NT2/D1 (cell line): ENCODE measurements around the gene ETS1.

ENCODE experiments used
- DNase-seq: peaks from one replicate; pipeline ENCODE4 v3.0.0-alpha.2; 2011; ENCODE audit warnings: low read depth, low spot score
- H3K27me3 ChIP-seq: 2 replicates; pipeline ENCODE4 v1.6.0; 2011; ENCODE audit warnings: mild to moderate bottlenecking; ENCODE audit not compliant: insufficient read length, insufficient read depth
- H3K36me3 ChIP-seq: 2 replicates; pipeline ENCODE4 v1.6.1; 2011; ENCODE audit warnings: mild to moderate bottlenecking, low read length, mixed read lengths; ENCODE audit not compliant: insufficient read depth, insufficient read length
- H3K4me1 ChIP-seq: 2 replicates; pipeline ENCODE4 v1.5.1; 2011; ENCODE audit not compliant: insufficient read depth, insufficient read length
- H3K4me3 ChIP-seq: 2 replicates; pipeline ENCODE4 v1.5.1; 2011; ENCODE audit warnings: low read depth; ENCODE audit not compliant: insufficient read length
- H3K9ac ChIP-seq: 2 replicates; pipeline ENCODE4 v1.6.0; 2011; ENCODE audit warnings: low read depth; ENCODE audit not compliant: insufficient read length
- H3K9me3 ChIP-seq: 2 replicates; pipeline ENCODE4 v1.5.1; 2011; ENCODE audit warnings: mild to moderate bottlenecking, low read length; ENCODE audit not compliant: insufficient read depth
- SUZ12 ChIP-seq: IDR thresholded peaks from 2 replicates; pipeline ENCODE4 v1.6.1; 2011; ENCODE audit not compliant: insufficient read length, insufficient read depth; ENCODE audit errors: extremely low read depth
- YY1 ChIP-seq: IDR thresholded peaks from 2 replicates; pipeline ENCODE4 v1.6.1; 2011; ENCODE audit not compliant: insufficient read length, insufficient read depth
- ZNF274 ChIP-seq: IDR thresholded peaks from 2 replicates; pipeline ENCODE4 v1.6.1; 2011; ENCODE audit warnings: mild to moderate bottlenecking, low read depth, low read length

The ETS1 gene

GRCh38 chr11:128463371-128463829 lies 124.0 kb downstream of the ETS1 start:
- Histone ChIP-seq H3K4me1 (no peaks in the 10 kb centered on the region), H3K27me3 (no peaks in the 10 kb centered on the region), H3K36me3 (peaks cover 44% of the 10 kb centered on the region), H3K9me3 (no peaks in the 10 kb centered on the region), H3K4me3 (no peak overlapping the region), H3K9ac (no peak overlapping the region)
- no peak for DNase-seq
- TF ChIP-seq SUZ12 (no peak), YY1 (no peak), ZNF274 (no peak)

- Histone ChIP-seq H3K27me3 (no peaks in the 10 kb centered on the region), H3K36me3 (peaks cover 49% of the 10 kb centered on the region)
These were observed 124.4 kb downstream of the ETS1 start for GRCh38 chr11:128462922-128463321.

GRCh38 chr11:128462189-128462588 lies 125.2 kb downstream of the ETS1 start:
- H3K9ac ChIP-seq, result no peak overlapping the region
- H3K4me3 ChIP-seq, result no peak overlapping the region
- H3K4me1 ChIP-seq, result no peaks in the 10 kb centered on the region
- no peak for TF ChIP-seq YY1
- no peaks in the 10 kb centered on the region for H3K27me3 ChIP-seq
- peaks cover 55% of the 10 kb centered on the region for H3K36me3 ChIP-seq
- H3K9me3 ChIP-seq, result no peaks in the 10 kb centered on the region
- no peak for DNase-seq

More at GRCh38 chr11:128462922-128463321, 124.4 kb downstream of the ETS1 start:
- Histone ChIP-seq H3K4me1 (no peaks in the 10 kb centered on the region), H3K4me3 (no peak overlapping the region), H3K9ac (no peak overlapping the region), H3K9me3 (no peaks in the 10 kb centered on the region)
- no peak for DNase-seq
- TF ChIP-seq SUZ12, result no peak

DNA sequence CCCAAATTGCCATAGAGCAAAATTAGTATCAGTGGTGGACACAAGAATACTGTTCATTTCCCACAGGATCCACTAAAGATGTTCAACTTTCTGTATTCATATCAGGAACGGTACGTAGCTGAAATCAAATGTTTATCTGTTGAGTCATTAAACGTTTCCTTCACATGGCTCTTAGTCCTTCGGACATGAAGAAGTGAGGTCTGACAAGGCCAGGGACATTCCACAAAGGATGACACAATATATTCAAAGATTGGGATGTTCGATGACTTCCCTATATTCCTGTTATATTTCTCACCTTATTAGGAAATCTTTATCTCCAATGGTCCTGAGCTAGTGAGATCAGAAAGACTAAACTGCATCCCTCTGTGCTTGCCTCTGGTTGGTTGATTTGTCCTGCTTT lies 129.0 kb downstream of the ETS1 start:
- no peak for DNase-seq
- no peaks in the 10 kb centered on the region for H3K27me3 ChIP-seq
- no peaks in the 10 kb centered on the region for H3K9me3 ChIP-seq
- TF ChIP-seq ZNF274, result no peak
- TF ChIP-seq YY1, result no peak
- no peak for TF ChIP-seq SUZ12
- no peak overlapping the region for H3K4me3 ChIP-seq
- H3K36me3 ChIP-seq, result peaks cover 39% of the 10 kb centered on the region
- no peaks in the 10 kb centered on the region for H3K4me1 ChIP-seq
- no peak overlapping the region for H3K9ac ChIP-seq

GRCh38 chr11:128457874-128458273 lies 129.5 kb downstream of the ETS1 start:
- peaks cover 35% of the 10 kb centered on the region for H3K36me3 ChIP-seq
- no peak overlapping the region for H3K9ac ChIP-seq
- H3K4me3 ChIP-seq, result no peak overlapping the region
- no peaks in the 10 kb centered on the region for H3K4me1 ChIP-seq
- TF ChIP-seq ZNF274 (no peak), SUZ12 (no peak), YY1 (no peak)
- no peak for DNase-seq
- H3K9me3 ChIP-seq, result no peaks in the 10 kb centered on the region
- H3K27me3 ChIP-seq, result no peaks in the 10 kb centered on the region

DNA sequence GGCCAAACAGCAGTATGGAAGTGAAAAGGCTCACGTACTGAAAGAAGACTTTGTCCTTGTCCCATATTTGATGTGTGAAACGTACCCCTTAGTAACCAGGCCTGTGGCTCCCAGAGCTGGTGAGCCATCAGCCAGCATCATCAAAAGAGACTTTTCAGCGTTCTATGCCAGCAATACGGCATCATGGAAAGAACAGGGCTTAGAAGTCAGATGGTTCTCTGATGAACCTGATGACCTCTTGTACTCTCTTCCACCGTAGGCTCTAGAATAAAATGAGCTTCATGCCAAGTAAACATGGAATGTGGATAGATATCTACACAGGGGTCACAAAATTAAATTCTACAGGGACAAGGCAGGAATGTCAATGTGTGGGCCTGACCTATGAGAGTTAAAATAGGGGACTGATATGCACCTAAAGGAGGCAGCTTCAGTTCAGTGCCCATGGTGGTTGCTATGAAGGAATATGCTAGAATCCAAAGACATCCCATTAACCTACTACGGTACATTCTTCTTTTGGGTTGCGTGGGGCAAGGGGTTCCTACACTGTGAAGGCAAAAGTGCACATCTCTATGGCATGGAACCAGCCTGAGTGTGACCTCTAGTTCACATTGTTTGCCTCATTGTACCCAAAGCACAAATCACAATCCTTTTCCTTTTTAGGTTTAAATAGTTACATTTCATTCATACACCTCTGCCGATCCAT lies 130.6 kb downstream of the ETS1 start:
- TF ChIP-seq SUZ12 (no peak), YY1 (no peak), ZNF274 (no peak)
- Histone ChIP-seq H3K9me3 (no peaks in the 10 kb centered on the region), H3K36me3 (peaks cover 26% of the 10 kb centered on the region), H3K4me1 (no peaks in the 10 kb centered on the region), H3K9ac (no peak overlapping the region), H3K4me3 (no peak overlapping the region), H3K27me3 (no peaks in the 10 kb centered on the region)
- no peak for DNase-seq

DNA sequence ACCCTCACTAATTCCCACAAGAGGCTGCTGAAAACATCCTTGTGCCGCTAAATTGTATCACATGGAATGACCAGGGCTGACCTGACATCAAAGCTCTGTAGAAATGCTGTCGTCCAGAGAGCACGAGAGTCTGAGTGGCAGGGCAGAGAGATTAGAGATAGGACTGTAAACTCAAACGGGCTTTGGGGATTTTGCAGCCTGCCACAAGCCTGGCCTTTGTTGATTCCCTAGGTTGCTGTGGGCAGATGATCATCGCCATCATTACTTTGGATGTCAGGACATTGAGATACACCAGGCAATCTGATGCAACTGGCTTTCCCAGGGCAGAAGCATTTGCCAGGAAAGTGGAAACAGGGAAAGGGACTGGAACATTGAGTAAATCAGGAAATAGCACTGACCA lies 131.6 kb downstream of the ETS1 start:
- no peak for TF ChIP-seq YY1
- no peak for DNase-seq
- H3K4me1 ChIP-seq, result no peaks in the 10 kb centered on the region
- H3K27me3 ChIP-seq, result no peaks in the 10 kb centered on the region
- no peak overlapping the region for H3K9ac ChIP-seq
- H3K4me3 ChIP-seq, result no peak overlapping the region
- H3K36me3 ChIP-seq, result peaks cover 18% of the 10 kb centered on the region
- no peaks in the 10 kb centered on the region for H3K9me3 ChIP-seq
